HG03432 (cell line): ENCODE results near the gene ABHD11.
"Not testable (repeated sequence)": the region's sequence is repeated elsewhere in the genome, so short reads cannot be mapped to it uniquely, and the experiment has no call there.

Experiments
- ATAC-seq: cut with Tn5 transposase; IDR thresholded peaks from one replicate; pipeline ENCODE4 v1.9.1; 2021; ENCODE audit warnings: mild to moderate bottlenecking, moderate library complexity; ENCODE audit not compliant: unreplicated experiment

Gene ABHD11

DNA sequence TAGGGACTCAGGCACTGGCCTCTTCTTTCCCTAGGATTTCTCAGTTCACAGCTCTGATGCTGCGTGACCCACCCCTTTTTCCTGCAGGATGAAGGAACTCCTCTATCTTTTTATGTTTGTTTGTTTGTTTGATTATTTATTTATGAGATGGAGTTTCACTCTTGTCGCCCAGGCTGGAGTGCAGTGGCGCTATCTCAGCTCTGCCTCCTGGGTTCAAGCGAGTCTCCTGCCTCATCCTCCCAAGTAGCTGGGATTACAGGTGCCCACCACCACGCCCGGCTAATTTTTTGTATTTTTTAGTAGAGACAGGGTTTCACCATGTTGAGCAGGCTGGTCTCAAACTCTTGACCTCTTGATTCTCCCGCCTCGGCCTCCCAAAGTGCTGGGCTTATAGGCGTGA is 18.2 kb downstream of the ABHD11 start:
- ATAC-seq: not testable (repeated sequence)

DNA sequence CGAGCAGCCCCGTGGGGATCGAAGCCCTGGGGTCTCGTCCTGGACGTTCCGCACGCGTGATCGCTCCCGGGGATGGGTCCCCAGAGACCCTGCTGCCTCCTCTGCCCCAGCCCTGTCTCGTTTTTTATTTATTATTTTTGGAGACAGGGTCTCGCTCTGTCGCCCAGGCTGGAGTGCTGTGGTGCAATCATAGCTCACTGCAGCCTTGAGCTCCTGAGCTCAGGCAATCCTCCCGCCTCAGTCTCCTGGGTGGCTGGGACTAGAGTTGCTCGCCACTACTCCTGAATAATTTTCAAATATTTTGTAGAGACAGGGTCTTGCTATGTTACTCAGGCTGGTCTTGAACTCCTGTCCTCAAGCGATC is 18.8 kb downstream of the ABHD11 start:
- ATAC-seq: peak; percentile 15

DNA sequence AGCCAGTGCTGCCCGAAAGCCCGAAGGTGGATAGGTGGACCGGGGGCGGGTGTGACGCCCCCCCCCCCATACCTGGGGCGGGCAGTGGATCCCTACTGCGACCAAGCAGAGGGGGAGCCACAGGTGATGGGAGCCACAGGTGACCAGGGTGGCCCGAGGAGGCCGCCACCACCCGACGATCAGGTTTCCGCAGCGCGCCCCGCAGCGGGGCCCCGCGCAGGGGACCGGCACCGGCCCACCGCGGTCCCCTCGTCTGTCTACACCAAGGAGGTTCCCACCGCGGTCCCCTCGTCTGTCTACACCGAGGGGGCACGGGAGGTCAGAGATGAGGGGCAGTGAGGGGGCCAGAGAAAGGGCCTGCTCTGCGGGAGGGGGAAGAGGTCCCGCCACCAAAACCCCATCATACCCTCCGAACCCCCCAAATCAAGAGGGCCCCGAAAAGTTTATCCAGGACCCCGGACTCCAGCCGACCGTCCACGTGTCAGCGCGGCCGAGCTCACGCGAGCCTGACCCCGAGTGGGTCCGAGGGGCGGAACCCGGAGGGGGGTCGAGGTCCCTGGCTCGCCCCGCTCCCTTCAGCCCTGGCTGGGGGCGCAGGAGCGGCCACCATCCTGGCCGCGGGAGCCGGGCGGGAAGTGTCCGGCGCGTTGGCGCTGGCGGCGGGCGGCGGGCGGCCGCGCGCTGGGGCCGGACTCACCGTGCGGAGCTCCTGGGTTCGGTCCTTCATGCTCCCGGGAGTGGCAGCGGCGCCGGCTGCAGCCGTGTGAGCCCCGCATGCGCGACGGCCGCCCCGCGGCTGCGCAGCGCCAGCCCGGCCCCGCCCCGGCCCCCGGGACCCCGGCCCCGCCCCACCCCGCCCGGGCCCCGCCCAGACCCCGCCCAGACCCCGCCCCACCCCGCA is 19.4 kb downstream of the ABHD11 start, which contains the start of gene STX1A:
TSS of gene STX1A (minus strand) at position 765 of the 901 bp plus-strand sequence. CDS start at position 727, 38 bp downstream.
- ATAC-seq: peak; percentile 57

DNA sequence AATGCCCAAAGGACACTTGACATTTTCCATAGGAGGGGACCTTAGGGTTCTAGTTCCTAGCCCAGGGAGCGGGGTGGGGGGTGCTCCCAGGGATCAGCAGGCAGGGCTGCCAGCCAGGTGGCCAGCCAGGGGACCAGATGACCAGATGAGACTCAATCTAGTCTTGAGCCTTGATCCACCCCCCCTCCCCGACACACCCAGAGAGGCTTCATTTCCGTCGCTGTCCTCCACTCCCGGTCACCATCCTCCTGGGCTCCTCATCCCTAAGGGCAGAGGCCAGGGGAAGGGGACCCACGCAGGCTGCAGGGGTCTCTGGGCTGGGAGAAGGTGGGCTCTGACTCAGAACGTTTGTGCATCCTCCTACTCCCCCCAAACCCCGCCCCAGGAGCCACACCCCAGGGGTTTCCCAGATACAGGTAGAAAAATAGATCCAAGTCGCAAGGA is 20.1 kb downstream of the ABHD11 start:
- ATAC-seq: no peak

DNA sequence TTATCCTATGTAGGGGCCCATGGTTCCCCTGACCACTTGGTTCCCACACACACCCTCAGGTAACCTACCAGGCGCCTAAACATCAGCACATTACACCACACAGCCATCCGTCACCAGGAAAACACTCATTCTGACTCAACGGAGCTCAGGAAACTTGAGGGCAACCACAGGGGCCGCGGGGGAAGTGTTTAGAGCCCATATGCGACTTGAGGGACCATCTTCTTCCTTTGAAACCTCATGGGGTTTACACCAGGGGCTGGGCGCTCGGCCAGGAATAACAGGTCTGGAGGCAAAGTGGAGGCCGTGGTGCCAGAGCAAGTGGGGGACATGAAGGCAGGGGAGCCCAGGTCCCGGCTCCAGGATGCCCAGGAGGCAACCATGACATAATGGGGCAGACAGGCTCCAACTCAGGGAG is 20.6 kb downstream of the ABHD11 start:
- ATAC-seq: peak; percentile 33

DNA sequence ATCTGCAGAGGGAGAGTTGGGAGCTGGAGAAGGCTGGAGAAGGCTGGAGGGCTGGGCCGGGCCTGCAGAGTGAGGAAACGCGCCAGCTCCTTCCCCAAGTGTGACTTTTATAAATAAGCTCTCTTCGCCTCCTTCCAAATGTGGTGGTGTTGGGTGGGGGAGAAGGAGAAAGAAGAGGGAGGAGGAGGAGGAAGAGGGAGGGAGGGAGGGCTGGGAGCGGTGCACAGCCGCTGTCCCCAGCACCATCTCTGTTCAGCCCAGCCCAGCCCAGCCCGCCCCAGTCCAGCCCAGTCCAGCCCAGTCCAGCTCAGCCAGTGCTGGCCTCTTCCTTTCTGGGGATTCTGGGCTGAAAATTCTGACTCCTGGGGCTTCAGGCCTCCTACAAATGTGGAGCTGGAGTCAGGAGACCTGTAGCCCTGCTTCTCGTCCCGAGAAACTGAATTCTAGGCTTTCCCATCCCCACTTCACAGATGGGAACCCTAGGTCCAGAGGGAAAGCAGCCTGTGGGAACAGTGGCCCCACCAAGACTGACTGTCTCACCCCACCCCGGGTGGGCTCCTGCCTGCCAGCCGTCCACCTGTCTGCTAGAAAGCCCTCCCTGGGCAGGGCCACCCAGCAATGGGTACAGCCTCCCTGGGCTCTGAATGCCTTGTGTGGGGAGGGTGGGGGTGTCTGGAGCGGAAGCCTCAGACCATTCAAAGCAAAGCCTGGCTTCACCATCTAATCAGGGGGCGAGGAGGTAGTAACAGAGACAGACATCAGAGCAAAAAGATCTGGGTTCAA is 21.4 kb downstream of the ABHD11 start:
- ATAC-seq: no peak

DNA sequence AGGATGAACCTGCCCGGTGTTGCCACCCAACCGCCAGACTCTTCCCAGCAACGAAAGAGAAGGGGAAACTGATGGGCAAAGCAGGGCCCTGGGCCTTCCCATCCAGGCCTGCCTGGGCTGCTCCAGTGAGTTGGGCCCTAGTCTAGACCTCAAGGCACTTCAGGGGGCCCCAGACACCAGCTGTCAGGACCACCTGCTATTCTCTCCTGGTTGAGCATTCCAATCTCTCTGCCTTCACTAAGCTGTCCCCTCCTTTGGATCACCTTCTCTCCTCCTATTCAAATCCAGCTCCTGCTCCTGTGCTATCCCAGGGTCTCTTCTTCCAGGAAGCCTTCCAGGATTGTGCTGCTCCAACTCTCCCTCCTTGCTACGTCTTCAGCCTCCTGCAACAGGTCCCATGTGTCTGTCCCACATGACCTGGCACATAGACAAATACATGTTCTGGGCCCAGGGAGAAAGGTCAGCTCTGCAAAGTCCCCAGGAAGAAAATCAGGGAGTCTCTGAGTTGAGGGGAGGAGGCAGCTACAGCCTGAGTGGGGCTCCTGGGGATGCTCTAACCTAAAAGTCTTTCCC is 22.2 kb downstream of the ABHD11 start:
- ATAC-seq: no peak

DNA sequence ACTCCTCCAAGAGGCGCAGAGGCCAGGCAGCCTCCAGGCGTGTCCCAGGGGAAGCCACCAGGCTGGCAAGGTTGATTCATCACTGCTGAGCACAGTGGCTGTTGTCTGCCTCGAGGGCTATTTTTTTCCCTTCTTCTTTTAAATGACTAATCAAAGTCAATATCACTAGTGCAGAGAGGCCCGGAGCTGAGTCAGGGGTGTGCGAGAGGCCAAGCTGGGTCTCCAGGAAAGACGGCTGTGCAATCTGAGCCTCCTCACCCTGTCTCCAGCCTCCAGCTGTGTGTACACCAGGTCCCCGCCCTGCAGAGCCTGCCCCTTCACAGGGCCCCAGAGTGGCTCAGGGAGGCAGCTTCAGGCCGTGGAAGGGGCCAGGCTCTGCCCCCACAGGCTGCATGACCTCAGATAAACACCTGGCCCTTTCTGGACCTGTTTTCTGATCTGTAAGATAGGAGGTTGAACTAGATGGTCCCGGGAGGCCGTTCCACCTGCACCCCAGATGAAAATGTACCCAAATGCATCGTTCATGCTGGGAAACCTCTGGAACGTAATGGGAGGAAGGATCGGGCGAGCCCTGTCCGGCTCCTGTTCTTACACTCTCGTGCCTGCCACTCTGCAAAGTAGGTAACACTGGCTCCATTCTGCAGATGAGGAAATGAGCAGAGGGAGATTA is 22.8 kb downstream of the ABHD11 start:
- peak; percentile 43 for ATAC-seq

DNA sequence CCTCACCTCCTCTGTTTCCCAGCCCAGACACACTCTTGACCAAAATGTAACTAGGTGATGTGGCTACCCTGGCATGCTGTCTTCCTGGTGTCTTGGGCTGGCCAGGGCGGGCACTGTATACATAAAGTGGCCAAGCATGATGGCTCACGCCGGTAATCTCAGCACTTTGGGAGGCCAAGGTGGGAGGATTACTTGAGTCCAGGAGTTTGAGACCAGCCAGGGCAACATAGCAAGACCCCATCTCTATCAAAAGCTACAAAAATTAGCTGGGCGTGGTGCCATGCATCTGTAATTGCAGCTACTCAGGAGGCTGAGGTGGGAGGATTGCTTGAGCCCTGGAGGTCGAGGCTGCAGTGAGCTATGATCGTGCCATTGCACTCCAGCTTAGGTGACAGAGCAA is 25.3 kb downstream of the ABHD11 start:
- ATAC-seq: not testable (repeated sequence)

DNA sequence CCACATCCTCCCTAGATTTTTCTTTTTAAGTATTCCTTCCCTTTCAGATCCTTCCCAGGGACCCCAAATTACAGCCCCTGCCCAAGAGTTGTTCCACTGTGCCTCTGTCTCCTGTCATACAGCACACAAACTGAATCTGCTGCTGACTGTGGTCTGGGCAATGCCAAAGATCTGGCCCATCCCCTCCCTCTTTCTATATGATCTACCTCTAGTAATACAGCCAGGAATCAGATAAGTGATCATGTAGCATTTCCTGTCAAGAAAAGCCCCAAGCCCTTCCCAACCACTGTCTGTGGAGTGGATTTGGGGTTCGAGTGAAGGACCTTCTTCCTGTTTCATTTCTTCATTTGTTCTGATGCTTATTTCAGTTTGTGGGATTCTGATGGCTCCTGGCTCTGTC is 25.8 kb downstream of the ABHD11 start:
- no peak for ATAC-seq

DNA sequence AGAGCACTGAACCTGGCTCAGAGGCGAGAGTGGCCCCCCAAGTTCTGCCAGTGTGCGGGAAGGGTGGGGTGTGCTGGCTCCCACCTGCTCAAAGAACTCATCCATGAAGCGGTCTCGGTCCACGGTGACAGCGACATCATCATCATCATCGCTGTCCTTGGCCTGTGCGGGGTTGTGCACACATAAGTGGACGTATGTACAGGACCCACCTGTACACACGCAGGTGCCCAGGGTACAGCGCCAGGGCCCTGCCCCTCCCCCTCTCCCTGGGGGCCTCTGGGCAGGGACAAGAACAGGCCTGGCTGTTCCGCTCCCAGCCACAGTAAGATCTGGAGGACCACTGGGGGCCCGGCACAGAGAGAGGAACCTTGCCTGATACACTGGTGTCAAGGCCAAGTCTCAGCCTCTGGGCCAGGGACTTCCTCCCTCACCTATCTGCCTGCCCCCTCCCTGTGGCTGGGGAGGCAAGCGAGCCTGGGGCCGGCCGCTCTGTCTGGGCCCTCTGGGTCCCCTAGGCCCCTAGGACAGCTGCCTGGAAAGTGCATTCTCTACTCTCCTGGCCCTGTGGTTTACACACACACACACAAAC is 29.5 kb downstream of the ABHD11 start:
- no peak for ATAC-seq

DNA sequence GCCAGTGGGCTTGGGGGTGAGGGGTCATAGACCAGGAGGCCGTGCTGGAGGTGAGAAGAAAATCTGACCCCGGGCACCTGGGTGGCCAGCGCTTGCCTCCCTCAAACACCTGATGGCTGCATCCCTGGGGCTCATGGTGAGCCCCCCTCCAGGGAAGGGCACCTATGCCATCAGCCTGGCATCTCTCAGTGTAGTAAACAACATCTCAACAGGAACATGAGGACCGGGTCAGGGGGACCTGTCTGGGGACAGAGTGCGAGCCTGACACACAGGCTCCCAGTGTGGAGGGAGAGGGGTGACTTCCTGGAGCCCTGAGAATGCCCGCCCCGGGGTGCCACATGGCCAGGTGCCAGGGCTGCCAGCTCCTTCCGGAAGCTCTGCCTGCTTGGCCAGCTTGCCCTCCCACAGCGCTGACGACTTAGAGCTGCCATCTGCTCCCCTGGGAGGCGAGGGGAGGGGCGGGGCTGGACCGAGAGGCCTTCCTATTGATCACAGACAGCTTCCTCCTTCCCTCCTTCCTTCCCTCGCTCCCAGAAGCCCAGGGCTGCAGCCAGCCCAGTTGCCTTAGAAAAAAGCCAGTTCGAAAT is 31.5 kb downstream of the ABHD11 start:
- no peak for ATAC-seq

DNA sequence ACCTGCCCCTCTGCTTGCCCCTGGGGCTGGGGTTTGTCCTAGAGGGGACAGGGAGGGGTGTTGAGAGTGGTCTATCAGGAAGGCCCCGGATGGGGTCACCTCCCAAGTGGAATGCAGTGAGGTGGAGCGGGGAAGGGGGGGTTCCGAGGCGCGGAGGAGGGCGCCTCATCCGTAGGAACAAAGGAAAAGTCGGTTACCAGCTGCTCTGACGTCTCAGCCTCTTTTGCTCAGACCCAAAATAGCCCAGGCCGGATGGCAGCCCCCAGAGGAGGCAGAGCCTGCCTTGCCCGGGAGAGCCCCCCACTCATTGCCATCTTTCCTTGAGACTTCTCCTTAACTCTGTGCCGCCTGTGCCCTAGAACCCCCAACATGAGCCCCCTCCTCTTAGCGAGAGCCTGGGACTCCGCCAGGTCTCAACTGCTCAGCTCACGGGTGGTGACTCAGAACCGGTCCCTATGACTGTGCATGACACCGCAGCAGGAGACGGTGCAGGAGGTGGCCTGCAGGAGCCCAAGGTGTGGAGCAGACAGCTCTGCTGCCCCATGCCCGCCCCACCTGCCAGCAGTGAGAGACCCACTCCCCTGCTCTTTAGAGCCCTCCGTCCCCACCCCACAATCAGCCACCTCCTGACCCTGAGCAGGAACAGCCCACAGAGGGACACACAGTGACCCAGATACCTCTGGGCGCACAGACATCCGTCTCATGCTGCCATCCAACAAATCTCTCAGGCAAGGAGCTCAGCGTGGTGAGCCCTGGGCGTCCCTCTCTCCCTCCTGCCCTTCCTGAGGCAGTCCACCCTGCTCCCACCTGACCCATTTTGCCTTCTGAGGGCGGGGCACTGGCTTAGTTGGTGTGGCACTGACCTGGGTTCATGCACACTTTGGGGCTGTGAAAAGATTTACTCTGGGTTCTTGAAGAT is 32.2 kb downstream of the ABHD11 start:
- ATAC-seq: peak; percentile 52

DNA sequence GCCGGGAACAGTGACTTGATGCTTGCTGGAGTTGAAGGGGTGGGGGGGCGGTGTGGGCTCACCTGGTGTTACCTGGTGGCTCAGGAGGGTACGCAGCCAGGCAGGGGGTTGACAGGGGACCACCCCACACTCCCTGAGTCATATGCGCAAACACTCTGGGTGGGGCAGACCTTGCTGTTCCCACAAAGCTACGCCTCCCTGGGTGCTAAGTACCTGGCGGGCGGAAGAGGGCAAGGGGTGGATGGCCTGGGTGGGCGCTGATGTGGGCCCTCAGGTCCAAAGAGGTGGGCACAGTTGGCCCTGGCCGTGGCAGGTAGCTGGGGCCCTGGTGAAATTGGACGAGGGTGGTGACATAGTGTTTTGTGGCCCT is 33.1 kb downstream of the ABHD11 start:
- ATAC-seq: no peak

DNA sequence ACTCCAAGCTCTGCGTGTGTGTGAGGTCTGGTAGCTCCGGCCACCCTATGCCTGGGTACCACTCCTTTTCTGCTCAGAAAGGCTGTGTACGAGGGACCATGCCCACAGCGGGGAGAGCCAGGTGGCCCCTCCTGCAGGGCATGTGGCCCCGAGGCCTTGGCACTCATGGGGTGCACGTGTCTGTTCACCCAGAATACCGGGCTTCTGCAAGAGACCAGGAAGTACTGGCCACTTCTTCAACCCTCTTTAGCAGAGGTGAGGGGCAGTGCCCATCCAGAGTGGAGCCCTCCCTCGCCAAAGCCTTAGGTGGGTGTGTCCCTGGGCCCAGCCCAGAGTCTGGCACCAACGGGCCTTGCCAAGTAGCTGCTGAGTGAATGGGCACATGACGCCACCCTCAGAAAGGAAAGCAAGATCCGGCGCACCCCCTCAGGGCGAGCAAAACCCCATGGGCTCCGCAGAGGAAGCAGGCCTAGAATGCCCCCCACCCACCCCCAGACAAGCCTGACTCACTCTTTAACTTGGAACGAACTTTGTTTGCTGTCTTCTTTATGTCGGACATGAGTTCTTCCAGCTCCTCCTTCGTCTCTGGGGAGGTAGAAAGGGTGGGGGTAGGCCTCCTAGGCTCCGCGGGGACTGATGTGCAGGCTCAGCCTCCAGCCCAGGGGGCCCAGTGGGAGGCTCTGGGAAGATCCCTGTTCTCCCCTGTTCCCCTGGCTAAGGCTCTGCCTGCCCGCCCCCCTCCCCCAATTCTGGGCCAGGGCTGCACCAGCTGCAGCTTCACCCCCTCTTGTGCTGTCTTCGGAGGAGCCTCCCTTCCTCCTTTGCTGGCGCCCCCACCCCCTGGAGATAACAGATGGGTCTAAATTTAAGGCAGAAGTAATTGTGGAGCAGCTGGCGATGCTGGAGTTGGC is 33.7 kb downstream of the ABHD11 start:
- ATAC-seq: no peak

DNA sequence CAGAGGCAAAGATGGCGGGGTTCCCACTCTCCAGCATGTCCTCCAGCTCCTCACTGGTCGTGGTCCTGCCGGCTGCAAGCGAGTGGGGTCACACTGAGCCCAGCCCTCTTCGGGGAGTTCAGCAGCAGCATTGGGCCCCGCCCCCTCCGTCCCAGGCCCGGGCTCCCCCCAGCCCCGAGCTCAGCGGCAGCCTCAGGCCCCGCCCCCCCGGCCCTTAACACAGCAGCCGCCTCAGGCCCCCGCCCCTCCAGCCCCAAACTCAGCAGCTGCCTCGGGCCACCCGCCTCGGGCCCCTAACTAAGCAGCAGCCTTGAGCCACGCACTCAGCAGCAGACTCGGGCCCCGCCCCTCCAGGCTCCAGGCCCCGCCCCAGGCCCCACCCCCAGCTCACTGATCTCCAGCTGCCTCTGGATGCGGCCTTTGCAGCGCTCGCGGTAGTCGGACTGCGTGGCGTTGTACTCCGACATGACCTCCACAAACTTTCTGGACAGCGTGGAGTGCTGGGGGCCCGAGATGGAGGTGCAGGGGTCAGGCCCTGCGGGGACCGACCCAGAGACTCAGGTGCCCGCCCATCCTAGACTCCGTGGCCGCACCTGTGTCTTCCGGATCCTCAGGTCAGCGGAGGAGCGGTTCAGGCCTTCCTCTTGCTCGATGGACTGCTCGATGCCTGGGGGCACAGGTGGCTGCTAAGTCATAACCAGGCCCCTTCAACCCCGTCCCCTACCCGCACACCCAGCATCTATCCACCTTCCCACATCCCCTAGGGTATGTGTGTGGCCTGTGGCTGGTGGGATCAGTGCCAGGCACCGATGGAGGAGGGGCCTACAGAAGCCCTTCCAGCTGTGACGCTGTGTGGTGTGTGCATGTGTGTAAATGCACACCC is 34.6 kb downstream of the ABHD11 start:
- ATAC-seq: no peak

DNA sequence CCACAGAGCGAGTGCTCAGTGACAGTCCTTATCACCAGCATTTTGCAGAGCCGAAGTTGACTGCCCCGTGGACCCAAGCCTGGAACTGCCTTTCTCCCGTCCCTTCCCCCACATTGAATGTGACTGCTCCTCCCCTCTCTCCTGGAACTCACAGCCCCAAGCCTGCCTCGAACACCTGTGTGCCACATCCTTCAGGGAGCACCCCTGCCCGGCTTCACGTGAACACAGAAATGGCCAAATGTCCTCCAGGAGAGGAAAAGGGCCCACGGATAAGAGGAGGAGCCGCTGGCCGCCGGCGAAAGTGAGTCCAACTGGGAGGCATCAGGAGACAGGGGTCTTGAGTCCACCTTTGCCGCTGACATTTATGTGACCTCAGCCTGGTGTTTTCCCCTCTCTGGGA is 35.4 kb downstream of the ABHD11 start:
- no peak for ATAC-seq
